H7 (cell line): ENCODE results near the gene LIMS2. TPM values are rescaled to one million over a fixed set of nuclear protein-coding genes. Genes with fewer than 3 reads are reported as not detected.

ENCODE experiments used
- DNase-seq: peaks from one replicate; pipeline ENCODE4 v3.0.0; 2012
- H3K27me3 ChIP-seq: 2 replicates; pipeline ENCODE4 v1.6.0; 2011; ENCODE audit warnings: mild to moderate bottlenecking, low read length; ENCODE audit not compliant: control insufficient read depth, insufficient read depth
- H3K36me3 ChIP-seq: replicated peaks from 2 replicates; pipeline ENCODE4 v1.5.1; 2011; ENCODE audit warnings: low read length; ENCODE audit not compliant: control insufficient read depth, insufficient read depth
- H3K4me3 ChIP-seq: 2 replicates; pipeline ENCODE4 v1.5.1; 2011; ENCODE audit warnings: low read depth, mild to moderate bottlenecking, control low read depth, low read length, moderate library complexity; ENCODE audit not compliant: insufficient read depth
- total RNA-seq: library from RNA; depleted of rRNA; stranded (reverse); fragments of >200 nt; shearing (Covaris generic); gene quantifications from 2 replicates; pipeline ENCODE4 v1.2.3, GENCODE V29; 2014

LIMS2 gene
- total RNA-seq, 1 experiment from 2014 or later = 1.4 TPM

DNA sequence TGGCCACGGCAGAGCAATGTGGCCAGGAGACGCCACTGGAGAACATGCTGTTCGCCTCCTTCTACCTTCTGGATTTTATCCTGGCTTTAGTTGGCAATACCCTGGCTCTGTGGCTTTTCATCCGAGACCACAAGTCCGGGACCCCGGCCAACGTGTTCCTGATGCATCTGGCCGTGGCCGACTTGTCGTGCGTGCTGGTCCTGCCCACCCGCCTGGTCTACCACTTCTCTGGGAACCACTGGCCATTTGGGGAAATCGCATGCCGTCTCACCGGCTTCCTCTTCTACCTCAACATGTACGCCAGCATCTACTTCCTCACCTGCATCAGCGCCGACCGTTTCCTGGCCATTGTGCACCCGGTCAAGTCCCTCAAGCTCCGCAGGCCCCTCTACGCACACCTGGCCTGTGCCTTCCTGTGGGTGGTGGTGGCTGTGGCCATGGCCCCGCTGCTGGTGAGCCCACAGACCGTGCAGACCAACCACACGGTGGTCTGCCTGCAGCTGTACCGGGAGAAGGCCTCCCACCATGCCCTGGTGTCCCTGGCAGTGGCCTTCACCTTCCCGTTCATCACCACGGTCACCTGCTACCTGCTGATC, 24.4 kb downstream of the LIMS2 start:
- Histone ChIP-seq H3K36me3 (no peaks in the 10 kb centered on the region), H3K27me3 (no peaks in the 10 kb centered on the region), H3K4me3 (no peak overlapping the region)
- no peak for DNase-seq

GRCh38 chr2:127650041-127650784, 25.1 kb downstream of the LIMS2 start:
- Histone ChIP-seq H3K36me3 (no peaks in the 10 kb centered on the region), H3K4me3 (no peak overlapping the region), H3K27me3 (no peaks in the 10 kb centered on the region)
- no peak for DNase-seq

- Histone ChIP-seq H3K4me3 (no peak overlapping the region), H3K27me3 (no peaks in the 10 kb centered on the region), H3K36me3 (no peaks in the 10 kb centered on the region)
- DNase-seq = peak; percentile 94
Observed at GRCh38 chr2:127649684-127650040, 25.7 kb downstream of the LIMS2 start.

DNA sequence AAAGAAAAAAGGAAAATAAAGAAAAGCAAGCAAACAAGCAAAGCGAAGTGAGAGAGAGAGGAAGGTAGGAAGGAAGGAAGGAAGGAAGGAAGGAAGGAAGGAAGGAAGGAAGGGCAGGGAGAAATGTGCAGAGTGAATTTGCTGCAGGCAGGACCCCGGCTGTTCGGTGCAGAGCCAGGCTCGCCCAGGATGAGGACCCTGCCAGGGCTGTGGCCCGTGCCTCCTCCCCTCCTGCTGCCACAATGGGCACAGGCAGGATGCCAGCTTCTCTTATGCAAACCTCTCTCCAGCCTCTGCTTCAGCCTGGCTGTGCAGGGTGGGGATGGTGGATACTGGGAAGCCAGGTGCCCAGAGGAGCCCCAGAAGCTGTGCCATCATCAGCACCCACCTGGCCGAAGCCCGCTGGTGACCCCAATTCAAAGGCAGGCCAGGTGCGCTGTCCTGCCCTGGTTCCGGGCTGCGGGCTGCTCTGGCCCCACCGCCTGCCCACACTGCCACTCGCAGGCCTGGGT, 26.2 kb downstream of the LIMS2 start:
- no peaks in the 10 kb centered on the region for H3K36me3 ChIP-seq
- H3K4me3 ChIP-seq = no peak overlapping the region
- DNase-seq = no peak
- no peaks in the 10 kb centered on the region for H3K27me3 ChIP-seq

GRCh38 chr2:127648321-127648720, 27.0 kb downstream of the LIMS2 start:
- Histone ChIP-seq H3K36me3 (no peaks in the 10 kb centered on the region), H3K27me3 (no peaks in the 10 kb centered on the region), H3K4me3 (no peak overlapping the region)
- no peak for DNase-seq

DNA sequence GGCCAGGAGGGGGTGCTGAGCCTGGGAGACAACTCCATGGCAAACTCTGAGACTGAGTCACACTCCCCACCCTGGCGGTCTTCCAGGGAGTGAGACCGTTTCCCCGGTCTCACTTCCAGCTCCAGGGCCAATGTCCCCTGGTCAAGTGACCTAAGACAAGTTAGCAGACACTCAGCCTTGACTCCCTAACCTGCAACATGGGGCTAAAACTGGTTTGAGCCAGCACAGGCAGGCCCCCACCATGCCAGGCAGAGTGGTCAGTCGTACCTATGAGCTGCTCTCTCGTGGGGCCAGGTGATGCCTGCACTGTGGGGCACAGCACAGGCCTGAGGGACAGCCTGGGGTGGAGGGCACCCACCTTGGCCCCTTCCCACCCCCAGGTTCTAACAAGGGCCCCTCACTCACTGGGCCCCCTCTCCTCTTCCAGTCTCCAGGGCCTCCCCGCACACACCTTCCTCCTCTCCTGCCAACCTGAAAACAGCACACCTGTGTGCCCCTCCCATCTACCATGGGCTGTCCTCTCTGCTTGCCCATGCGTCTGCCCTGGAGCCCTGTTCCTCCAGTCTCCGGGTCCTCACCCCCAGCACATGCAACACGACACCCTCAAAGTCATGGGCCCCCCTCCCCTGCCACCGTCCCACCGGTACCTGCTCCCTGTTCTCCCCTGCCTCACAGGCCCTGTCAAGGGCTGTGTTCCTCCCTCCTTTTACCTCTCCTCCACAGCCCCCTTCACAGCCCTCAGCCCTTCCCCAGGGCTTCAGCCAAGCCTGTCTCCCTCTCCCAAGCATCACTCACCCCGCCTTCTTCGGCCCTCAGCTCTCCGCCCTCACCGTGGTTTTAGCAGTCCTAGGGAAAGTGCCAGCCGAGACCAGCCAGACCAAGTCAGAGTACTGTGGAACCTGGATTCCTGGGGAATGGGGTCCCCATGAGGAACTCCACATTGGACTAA, 27.8 kb downstream of the LIMS2 start:
- Histone ChIP-seq H3K27me3 (no peaks in the 10 kb centered on the region), H3K4me3 (no peak overlapping the region), H3K36me3 (no peaks in the 10 kb centered on the region)
- no peak for DNase-seq

DNA sequence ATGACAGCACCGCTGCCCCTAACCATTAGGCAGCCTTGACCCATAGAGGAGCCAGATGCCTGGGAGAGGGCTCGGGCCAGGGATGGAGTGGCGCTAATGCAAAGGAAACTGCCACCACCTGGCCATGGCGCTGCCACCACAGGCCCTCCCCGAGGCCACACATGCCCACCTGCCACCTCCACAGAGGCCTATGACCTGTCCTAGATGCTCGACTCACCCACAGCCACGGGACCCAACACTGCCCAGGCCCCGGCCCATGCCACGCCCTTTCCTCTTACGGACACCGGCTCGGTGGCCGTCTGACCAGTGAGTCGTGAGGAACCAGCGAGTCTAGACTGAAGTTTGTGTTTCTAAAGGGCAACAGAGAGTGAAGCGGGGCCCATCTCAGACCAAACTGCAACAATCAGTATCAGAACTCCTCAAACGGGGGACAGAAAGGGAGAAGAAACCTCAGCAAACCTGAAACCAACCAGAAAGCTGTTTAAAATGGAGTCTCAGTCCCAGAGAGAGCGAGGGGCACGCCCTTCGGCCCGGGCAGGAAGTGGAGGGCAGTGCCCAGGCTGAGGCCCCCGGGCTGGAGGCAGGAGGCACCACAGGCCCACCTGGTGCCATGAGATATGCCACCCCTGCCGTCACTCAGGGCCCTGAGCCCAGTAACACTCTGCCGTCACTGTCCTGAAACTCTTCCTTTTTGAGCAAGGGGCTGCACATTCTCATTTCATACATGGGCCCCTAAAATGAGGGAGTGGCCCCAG, 28.7 kb downstream of the LIMS2 start:
- H3K36me3 ChIP-seq = no peaks in the 10 kb centered on the region
- no peaks in the 10 kb centered on the region for H3K27me3 ChIP-seq
- H3K4me3 ChIP-seq = no peak overlapping the region
- DNase-seq = no peak

- H3K36me3 ChIP-seq = no peaks in the 10 kb centered on the region
- H3K27me3 ChIP-seq = no peaks in the 10 kb centered on the region
- no peak for DNase-seq
- no peak within 1 kb of the TSS for H3K4me3 ChIP-seq
Observed at GRCh38 chr2:127645395-127646291, 29.7 kb downstream of the LIMS2 start, which contains the start of gene GPR17. GPR17 (plus strand) TSS chr2:127646153; CDS start chr2:127650736, 4,583 bp downstream.

GRCh38 chr2:127645026-127645394, 30.3 kb downstream of the LIMS2 start:
- no peak for DNase-seq
- no peak overlapping the region for H3K4me3 ChIP-seq
- no peaks in the 10 kb centered on the region for H3K36me3 ChIP-seq
- H3K27me3 ChIP-seq = no peaks in the 10 kb centered on the region

DNA sequence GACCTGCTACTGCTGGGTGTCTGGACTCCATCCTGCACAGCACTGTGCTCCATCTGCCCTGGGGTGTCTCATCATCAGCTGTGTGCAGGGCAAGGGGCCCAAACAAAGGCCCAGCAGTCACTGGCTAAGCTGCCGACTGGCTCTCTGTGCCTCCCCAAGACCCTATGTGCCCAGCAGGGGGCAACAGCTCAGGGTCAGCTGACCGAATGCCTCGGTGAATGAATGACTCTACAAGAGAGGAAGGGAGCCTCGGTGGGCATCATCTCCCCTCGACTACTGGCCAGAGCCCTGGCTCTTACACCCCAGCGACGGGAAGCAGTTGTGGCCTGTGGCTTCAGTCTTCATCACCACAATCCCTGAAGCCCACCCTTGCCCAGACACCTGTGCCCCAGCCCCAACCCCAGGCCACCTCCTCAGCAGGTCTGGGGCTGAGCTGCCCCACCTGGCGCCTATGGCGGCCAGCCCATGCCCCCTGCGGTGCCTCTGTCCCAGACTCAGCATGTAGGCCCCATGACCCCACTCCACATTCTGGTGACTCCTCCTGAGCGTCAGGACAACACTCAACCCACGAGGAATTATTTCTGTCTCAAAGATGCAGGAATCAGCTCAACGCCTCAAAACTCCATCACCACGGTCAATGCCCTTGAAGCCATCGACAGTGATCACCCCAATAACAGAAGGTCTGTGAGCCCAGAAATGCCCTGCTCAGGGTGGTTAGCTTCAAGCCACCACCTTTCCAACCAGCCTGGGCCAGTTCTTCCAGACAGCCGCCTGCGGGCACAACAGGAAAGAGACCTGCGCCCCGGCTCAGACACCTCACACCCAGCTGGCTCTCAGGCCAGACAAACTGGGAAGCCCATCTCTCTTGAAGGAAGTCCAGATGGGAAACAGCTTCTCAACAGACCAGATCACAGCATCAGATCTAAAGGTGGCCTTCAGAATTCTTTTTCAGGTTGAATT, 31.0 kb downstream of the LIMS2 start:
- H3K36me3 ChIP-seq = no peaks in the 10 kb centered on the region
- no peaks in the 10 kb centered on the region for H3K27me3 ChIP-seq
- H3K4me3 ChIP-seq = no peak overlapping the region
- peak; percentile 72 for DNase-seq

- H3K27me3 ChIP-seq = no peaks in the 10 kb centered on the region
- no peaks in the 10 kb centered on the region for H3K36me3 ChIP-seq
- DNase-seq = no peak
- H3K4me3 ChIP-seq = no peak overlapping the region
Observed at GRCh38 chr2:127643439-127644065, 31.8 kb downstream of the LIMS2 start.

- Histone ChIP-seq H3K27me3 (no peaks in the 10 kb centered on the region), H3K4me3 (no peak overlapping the region), H3K36me3 (no peaks in the 10 kb centered on the region)
- DNase-seq = peak; percentile 66
Observed at GRCh38 chr2:127642706-127643438, 32.5 kb downstream of the LIMS2 start.
